ENCODE measurements around the gene SH3PXD2A.

DNA sequence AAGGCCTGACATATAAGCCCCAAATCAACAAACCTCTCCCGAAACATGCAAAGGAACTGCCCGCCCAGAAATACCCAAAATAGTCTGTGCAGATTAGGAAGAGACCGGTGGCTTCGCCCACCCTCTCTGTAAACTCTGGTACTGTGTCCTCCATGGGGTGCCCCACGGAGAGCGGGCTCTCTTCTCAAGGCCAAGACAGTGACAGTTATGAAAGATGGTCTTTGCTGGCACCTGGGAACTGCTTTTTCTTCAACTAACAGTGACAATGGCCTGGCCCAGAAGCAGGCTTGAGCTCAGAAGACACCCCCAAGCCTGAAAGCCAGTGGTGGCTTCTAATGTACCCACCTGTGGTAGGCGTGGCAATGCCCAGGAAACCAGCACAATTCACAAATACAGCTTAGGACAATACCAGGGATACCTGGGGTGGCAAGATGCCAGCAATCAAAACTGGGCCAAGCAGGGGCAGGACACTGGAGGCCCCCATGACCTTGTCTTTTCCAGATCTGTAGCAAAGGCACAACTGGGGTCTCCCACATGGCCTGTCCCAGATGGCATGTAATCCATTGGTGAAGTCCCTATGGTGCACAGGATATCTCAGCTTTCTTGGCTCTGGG, 254.3 kb downstream of the SH3PXD2A start:
- TF ChIP-seq, protein P1, sequence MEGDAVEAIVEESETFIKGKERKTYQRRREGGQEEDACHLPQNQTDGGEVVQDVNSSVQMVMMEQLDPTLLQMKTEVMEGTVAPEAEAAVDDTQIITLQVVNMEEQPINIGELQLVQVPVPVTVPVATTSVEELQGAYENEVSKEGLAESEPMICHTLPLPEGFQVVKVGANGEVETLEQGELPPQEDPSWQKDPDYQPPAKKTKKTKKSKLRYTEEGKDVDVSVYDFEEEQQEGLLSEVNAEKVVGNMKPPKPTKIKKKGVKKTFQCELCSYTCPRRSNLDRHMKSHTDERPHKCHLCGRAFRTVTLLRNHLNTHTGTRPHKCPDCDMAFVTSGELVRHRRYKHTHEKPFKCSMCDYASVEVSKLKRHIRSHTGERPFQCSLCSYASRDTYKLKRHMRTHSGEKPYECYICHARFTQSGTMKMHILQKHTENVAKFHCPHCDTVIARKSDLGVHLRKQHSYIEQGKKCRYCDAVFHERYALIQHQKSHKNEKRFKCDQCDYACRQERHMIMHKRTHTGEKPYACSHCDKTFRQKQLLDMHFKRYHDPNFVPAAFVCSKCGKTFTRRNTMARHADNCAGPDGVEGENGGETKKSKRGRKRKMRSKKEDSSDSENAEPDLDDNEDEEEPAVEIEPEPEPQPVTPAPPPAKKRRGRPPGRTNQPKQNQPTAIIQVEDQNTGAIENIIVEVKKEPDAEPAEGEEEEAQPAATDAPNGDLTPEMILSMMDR (IDR thresholded peaks at IDR 0.05 in 4 of 5, conservative IDR thresholded peaks at IDR 0.05 in 1 of 5), result no peak
- no peak for TF ChIP-seq POLR2A (IDR thresholded peaks at IDR 0.05)

Data from gastrocnemius medialis (tissue), 4 donors.